K562 treated with DMSO at 1 percent for 48 hours (cell line): ENCODE results near the gene RNASEH2A. TPM values are rescaled to one million over a fixed set of nuclear protein-coding genes. Genes with fewer than 3 reads are reported as not detected.

Experiments
- total RNA-seq: library from RNA; unstranded; fragments of 300-600 nt; gene quantifications from 2 replicates; pipeline ENCODE4 v1.2.3, GENCODE V29; 2022; ENCODE audit warnings: low replicate concordance; ENCODE audit errors: extremely low read depth

RNASEH2A gene
- total RNA-seq = not detected in 2 replicates

DNA sequence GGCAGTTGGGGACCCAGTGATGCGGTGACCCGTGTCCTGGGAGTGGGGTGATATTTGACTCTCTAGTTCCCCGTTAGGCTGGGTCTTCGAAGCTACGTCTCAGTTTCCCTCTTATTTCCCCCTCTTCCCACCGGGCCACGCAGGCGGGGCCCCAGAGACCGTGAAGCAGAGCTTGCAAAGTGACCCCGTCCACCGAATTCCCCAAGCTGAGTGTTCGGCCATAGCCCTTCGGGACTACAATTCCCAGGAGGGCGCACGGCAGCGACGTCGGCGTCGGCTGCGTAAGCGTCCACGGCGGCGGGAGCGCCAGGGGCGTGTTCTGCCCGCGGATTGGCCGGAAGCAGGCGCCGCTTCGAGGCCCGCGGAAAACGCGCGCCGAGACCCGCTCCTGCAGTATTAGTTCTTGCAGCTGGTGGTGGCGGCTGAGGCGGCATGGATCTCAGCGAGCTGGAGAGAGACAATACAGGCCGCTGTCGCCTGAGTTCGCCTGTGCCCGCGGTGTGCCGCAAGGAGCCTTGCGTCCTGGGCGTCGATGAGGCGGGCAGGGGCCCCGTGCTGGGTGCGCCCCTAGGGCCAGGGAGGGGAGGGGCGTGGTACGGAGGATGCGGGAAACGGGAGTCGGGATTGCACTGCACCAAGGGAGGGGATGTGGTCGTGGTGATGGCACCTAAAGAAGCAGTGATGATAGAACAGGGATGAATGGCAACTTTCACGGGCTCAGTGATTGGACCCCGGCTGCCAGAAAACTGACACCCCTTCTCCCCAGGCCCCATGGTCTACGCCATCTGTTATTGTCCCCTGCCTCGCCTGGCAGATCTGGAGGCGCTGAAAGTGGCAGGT is at the start of gene RNASEH2A:
TSS of gene RNASEH2A (plus strand) at position 343 of the 840 bp plus-strand sequence. CDS start at position 433, 90 bp downstream.

DNA sequence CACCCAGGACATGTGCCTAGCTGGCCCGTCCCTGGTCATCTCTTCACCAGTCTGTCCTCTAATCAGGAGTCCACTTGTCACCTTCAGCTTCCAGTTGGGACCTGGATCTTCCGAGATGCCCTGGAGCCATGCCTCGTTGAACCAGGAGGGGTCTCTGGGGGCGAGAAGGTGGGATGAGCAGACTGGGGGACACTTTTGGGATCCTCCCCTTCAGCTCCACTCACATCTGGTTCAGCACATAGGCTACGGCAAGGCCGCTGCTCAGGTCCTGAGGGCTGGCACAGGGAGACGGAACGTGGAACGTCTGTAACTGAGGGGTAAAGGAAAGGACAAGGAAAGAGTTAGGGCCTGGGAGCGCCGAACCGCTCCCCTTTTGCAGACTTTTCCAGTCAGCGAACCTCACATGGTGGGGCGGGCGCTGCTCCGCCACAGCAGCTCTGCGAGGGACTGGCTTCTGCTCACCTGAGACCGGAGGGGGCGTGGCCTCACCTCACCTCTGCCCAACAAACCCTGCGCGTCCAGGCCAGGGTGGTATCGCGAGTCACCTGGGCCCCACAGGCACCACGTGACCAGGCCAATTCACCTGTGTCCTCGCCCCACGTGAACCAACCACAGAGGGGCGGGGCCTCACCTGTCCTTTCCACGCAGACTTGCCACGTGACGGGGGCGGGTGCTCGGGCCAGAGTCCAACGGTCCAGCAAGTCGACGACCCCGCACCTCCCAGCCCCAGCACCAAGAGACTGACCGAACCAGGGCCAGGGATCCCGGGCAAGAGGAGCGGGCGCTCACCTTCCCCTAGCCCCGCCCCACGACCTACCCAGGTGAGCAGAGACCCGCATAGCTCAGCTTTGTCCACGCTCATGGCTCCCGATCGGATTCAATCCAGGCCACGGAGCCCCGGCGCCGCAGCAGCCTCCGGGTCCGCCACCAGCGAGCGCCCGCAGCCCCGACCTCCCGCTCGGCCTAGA is 31.5 kb upstream of the RNASEH2A start, which contains the start of gene HOOK2:
TSS of gene HOOK2 (minus strand) at position 965 of the 968 bp plus-strand sequence. CDS start at position 862, 103 bp downstream.

DNA sequence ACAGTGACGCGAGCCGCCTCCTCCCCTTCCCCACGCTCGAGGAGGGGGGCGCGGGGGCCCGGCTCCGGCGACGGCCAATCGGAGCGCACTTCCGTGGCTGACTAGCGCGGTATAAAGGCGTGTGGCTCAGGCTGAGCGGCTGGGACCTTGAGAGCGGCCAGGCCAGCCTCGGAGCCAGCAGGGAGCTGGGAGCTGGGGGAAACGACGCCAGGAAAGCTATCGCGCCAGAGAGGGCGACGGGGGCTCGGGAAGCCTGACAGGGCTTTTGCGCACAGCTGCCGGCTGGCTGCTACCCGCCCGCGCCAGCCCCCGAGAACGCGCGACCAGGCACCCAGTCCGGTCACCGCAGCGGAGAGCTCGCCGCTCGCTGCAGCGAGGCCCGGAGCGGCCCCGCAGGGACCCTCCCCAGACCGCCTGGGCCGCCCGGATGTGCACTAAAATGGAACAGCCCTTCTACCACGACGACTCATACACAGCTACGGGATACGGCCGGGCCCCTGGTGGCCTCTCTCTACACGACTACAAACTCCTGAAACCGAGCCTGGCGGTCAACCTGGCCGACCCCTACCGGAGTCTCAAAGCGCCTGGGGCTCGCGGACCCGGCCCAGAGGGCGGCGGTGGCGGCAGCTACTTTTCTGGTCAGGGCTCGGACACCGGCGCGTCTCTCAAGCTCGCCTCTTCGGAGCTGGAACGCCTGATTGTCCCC is 14.9 kb upstream of the RNASEH2A start, which contains the start of gene JUNB:
TSS of gene JUNB (plus strand) at position 142 of the 706 bp plus-strand sequence. CDS start at position 428, 286 bp downstream.

DNA sequence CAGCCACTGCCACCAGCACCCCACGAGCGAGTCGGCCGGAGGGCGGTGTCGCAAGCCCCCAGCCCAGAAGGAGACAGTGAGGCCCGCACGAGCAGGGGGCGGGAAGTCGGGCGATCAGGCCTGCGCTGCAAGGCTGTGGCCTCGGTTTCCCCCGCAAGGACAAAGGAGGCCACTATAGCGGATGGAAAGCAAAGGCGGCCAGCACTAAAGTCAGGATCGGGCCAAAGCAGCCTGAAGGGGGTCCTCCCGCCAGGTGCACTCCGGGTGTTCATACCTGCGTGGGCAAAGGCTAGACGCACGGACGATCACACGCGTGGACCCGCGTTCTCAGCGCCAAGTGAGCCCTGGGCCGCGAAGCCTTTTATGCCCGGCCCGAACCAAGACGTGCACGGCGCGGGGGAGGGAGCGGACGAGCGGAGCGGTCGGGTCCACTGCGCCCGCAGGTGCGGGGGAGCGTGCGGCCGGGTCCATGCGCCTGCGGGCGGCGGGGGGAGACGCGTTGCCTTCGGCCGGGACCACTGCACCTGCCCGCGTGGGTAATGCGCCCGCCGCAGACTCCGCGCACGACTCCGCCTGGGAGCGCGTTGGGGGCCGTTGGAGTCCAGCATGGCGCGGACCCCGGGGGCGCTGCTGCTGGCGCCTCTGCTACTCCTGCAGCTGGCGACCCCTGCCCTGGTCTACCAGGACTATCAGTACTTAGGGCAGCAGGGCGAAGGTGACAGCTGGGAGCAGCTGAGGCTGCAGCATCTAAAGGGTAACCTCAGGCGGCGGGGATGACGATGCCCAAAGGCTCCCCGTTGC is 4.7 kb upstream of the RNASEH2A start, which contains the start of the genes PRDX2 and THSD8:
TSS of gene PRDX2 (minus strand) at position 335 of the 801 bp plus-strand sequence. CDS start 539 bp downstream, outside the sequence.
TSS of gene THSD8 (plus strand) at position 604 of the 801 bp plus-strand sequence. CDS start at position 607, 3 bp downstream.

DNA sequence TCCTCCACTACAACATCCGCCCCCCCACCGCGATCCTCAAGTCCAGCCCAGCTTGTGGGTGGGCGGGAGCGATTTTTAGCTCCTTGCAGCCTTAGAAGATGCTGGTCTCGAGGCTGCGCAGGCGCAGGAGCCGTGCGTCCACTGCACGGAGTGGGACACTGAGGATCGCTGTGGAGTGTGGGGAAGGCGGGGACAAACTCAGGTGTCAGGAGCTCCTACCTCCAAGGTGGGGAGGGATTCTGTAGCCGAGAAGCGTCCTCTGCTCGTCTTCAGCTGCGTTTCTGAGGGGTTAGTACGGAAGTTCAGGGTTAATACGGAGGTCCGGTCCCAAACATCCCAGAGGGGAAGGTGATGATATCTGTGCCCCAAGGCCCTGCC is 28.2 kb downstream of the RNASEH2A start, which contains the start of gene RTBDN:
TSS of gene RTBDN (minus strand) at position 14 of the 378 bp plus-strand sequence. CDS start 4,600 bp downstream, outside the sequence.

DNA sequence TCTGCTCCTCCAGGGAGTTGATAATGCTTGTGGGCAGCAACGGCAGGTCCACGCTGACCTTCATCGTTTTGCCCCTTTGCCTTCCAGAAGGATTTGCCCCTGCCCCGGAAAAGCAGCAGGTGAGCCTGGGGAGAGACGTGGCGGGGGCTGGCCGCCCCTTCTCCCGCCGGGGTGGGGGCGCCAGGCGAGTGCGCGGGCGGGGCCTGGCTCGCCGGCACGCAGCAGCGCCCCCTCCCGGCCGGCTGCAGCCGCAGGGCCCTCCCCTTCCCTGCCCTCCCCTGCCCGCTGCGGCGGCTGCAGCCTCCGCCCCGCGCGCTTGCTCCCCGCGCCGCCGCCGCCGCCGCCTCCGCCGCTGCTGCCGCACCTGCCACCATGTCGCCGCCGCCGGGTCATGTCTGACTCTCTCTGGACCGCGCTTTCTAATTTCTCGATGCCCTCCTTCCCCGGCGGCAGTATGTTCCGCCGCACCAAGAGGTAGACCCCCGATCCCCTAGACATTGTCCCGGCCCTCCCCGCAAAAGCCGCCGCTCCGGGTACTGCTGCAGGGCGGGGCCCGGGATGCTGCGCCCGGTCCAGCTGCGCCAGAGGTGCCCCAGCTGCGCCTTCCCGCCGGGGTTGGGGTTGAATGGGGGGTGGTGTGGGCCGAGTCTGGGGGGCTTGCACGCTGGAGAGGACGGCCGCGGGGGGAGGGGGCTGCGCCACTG is 31.9 kb downstream of the RNASEH2A start, which contains the start of gene MAST1:
TSS of gene MAST1 (plus strand) at position 334 of the 704 bp plus-strand sequence. CDS start at position 392, 58 bp downstream.

Other genes starting within 250 kb of the RNASEH2A start
- not detected in 2 replicates for gene ZNF490, start 195.8 kb upstream of the RNASEH2A start, total RNA-seq
- gene ZNF791, start 195.7 kb upstream of the RNASEH2A start, total RNA-seq = not detected in 2 replicates
- gene MAN2B1, start 139.8 kb upstream of the RNASEH2A start, total RNA-seq = not detected in 2 replicates
- gene WDR83, start 139.8 kb upstream of the RNASEH2A start, total RNA-seq = not detected in 2 replicates
- gene DHPS, start 124.7 kb upstream of the RNASEH2A start, total RNA-seq = not detected in 2 replicates
- not detected in 2 replicates for gene GNG14, start 118.6 kb upstream of the RNASEH2A start, total RNA-seq
- gene FBXW9, start 110.0 kb upstream of the RNASEH2A start, total RNA-seq = not detected in 2 replicates
- gene TNPO2, start 82.7 kb upstream of the RNASEH2A start, total RNA-seq = 258 TPM in 1 of 2 replicates, not detected in the other
- not detected in 2 replicates for gene TRIR, start 71.9 kb upstream of the RNASEH2A start, total RNA-seq
- not detected in 2 replicates for gene GET3, start 69.1 kb upstream of the RNASEH2A start, total RNA-seq
- not detected in 2 replicates for gene BEST2, start 54.8 kb upstream of the RNASEH2A start, total RNA-seq
- gene HOOK2, start 31.0 kb upstream of the RNASEH2A start, total RNA-seq = not detected in 2 replicates
- not detected in 2 replicates for gene JUNB, start 15.1 kb upstream of the RNASEH2A start, total RNA-seq
- gene PRDX2, start 4.8 kb upstream of the RNASEH2A start, total RNA-seq = 1,339 TPM in 1 of 2 replicates, not detected in the other
- not detected in 2 replicates for gene THSD8, start 4.5 kb upstream of the RNASEH2A start, total RNA-seq
- not detected in 2 replicates for gene RTBDN, start 28.0 kb downstream of the RNASEH2A start, total RNA-seq
- gene MAST1, start 31.9 kb downstream of the RNASEH2A start, total RNA-seq = not detected in 2 replicates
- gene DNASE2, start 74.9 kb downstream of the RNASEH2A start, total RNA-seq = not detected in 2 replicates
- not detected in 2 replicates for gene KLF1, start 80.6 kb downstream of the RNASEH2A start, total RNA-seq
- not detected in 2 replicates for gene GCDH, start 84.6 kb downstream of the RNASEH2A start, total RNA-seq
- not detected in 2 replicates for gene SYCE2, start 112.7 kb downstream of the RNASEH2A start, total RNA-seq
- gene FARSA, start 127.1 kb downstream of the RNASEH2A start, total RNA-seq = 986 TPM in 1 of 2 replicates, not detected in the other
- 227 and 730 TPM in 2 replicates for gene CALR, start 132.0 kb downstream of the RNASEH2A start, total RNA-seq
- gene RAD23A, start 139.3 kb downstream of the RNASEH2A start, total RNA-seq = not detected in 2 replicates
- gene GADD45GIP1, start 150.6 kb downstream of the RNASEH2A start, total RNA-seq = not detected in 2 replicates
- not detected in 2 replicates for gene DAND5, start 163.0 kb downstream of the RNASEH2A start, total RNA-seq
- gene NFIX, start 188.9 kb downstream of the RNASEH2A start, total RNA-seq = not detected in 2 replicates